SU-DHL-6 (cell line): Measurements from ENCODE around the gene PHF11.

ENCODE experiments used
- EZH2phosphoT487 ChIP-seq: fragments of 200-600 bp; sonication (generic), shearing (Covaris generic); conservative IDR thresholded peaks from 2 replicates; pipeline ENCODE4 v1.6.1; 2018; ENCODE audit warnings: mild to moderate bottlenecking, antibody characterized with exemption, low read length, moderate library complexity, mixed read lengths
- TF ChIP-seq, protein P1 (sequence below): fragments of 200-600 bp; sonication (generic); IDR thresholded peaks from one replicate; pipeline ENCODE4 v1.5.1; 2017; ENCODE audit warnings: antibody characterized with exemption, mild to moderate bottlenecking, low read length, moderate library complexity; ENCODE audit not compliant: insufficient read depth, poor library complexity, severe bottlenecking

DNA sequence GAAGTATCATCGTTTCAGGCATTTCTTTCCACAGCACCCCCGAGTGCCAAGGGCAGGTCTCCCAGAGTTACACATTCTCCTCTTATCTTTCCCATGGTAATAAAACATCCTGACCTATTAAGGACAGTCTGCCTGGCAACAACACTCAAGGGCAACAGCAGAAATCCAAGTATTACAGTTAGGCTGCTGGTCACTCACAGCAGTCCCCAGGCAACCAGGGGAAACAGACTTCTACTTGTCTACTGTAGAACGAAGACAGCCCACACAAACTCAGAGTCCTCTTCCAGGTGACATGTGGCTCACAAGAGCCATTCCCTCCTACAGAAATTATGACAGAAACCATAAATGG is 65.3 kb downstream of the PHF11 start:
- TF ChIP-seq, protein P1, sequence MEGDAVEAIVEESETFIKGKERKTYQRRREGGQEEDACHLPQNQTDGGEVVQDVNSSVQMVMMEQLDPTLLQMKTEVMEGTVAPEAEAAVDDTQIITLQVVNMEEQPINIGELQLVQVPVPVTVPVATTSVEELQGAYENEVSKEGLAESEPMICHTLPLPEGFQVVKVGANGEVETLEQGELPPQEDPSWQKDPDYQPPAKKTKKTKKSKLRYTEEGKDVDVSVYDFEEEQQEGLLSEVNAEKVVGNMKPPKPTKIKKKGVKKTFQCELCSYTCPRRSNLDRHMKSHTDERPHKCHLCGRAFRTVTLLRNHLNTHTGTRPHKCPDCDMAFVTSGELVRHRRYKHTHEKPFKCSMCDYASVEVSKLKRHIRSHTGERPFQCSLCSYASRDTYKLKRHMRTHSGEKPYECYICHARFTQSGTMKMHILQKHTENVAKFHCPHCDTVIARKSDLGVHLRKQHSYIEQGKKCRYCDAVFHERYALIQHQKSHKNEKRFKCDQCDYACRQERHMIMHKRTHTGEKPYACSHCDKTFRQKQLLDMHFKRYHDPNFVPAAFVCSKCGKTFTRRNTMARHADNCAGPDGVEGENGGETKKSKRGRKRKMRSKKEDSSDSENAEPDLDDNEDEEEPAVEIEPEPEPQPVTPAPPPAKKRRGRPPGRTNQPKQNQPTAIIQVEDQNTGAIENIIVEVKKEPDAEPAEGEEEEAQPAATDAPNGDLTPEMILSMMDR, result no peak
- TF ChIP-seq EZH2phosphoT487, result no peak
